HepG2 (cell line): ENCODE data around the gene HOXC9. TPM values are rescaled to one million over a fixed set of nuclear protein-coding genes. Genes with fewer than 3 reads are reported as not detected.

Source experiments
- ATF4 ChIP-seq, 2 experiments: fragments of 450-650 bp in 1 of 2; sonication (generic) in 1 of 2; formaldehyde crosslinking; IDR thresholded peaks; 2 replicates each; pipeline versions ENCODE4 v1.5.0 to v1.8.0; 2020 to 2022; ENCODE audit warnings: mild to moderate bottlenecking in 1 of 2, missing genetic modification reagents in 1 of 2
- DZIP1 ChIP-seq: sonication (generic); formaldehyde crosslinking; IDR thresholded peaks from 2 replicates; pipeline ENCODE4 v1.5.0; 2020; ENCODE audit warnings: mild to moderate bottlenecking, missing genetic modification reagents
- ETS1 ChIP-seq: sonication (generic); formaldehyde crosslinking; IDR thresholded peaks from 2 replicates; pipeline ENCODE4 v1.4.0; 2020; ENCODE audit warnings: missing genetic modification reagents
- GATA4 ChIP-seq: sonication (generic); IDR thresholded peaks from 2 replicates; pipeline ENCODE4 v1.6.1; 2016; ENCODE audit warnings: antibody characterized with exemption, low read depth, borderline replicate concordance
- IKZF4 ChIP-seq: sonication (generic); formaldehyde crosslinking; IDR thresholded peaks from 2 replicates; pipeline ENCODE4 v1.5.1; 2020; ENCODE audit warnings: borderline replicate concordance, mild to moderate bottlenecking, low read depth, missing genetic modification reagents; ENCODE audit errors: not compliant biosample characterization
- IRF2 ChIP-seq: IDR thresholded peaks from 2 replicates; pipeline ENCODE4 v1.6.1; 2018; ENCODE audit warnings: missing genetic modification reagents, missing compliant biosample characterization
- KDM2A ChIP-seq: sonication (generic); formaldehyde crosslinking; IDR thresholded peaks from 2 replicates; pipeline ENCODE4 v1.4.0; 2020; ENCODE audit warnings: low read depth, missing genetic modification reagents, borderline replicate concordance
- MTERF4 ChIP-seq: sonication (generic); formaldehyde crosslinking; IDR thresholded peaks from 2 replicates; pipeline ENCODE4 v1.8.0; 2023; ENCODE audit warnings: mild to moderate bottlenecking, missing genetic modification reagents
- MYC ChIP-seq: sonication (generic); formaldehyde crosslinking; IDR thresholded peaks from 2 replicates; pipeline ENCODE4 v1.9.0; 2021; ENCODE audit warnings: missing genetic modification reagents, borderline replicate concordance
- MZF1 ChIP-seq: sonication (generic); formaldehyde crosslinking; IDR thresholded peaks from 2 replicates; pipeline ENCODE4 v1.8.1; 2023; ENCODE audit warnings: mild to moderate bottlenecking, missing genetic modification reagents, borderline replicate concordance
- PREB ChIP-seq: sonication (generic); formaldehyde crosslinking; IDR thresholded peaks from 2 replicates; pipeline ENCODE4 v1.4.0; 2020; ENCODE audit warnings: missing genetic modification reagents
- SNAI1 ChIP-seq: sonication (generic); formaldehyde crosslinking; IDR thresholded peaks from 2 replicates; pipeline ENCODE4 v1.5.0; 2020; ENCODE audit warnings: mild to moderate bottlenecking, missing genetic modification reagents, borderline replicate concordance
- SP5 ChIP-seq: IDR thresholded peaks from 2 replicates; pipeline ENCODE4 v1.6.1; 2016; ENCODE audit warnings: low read depth, borderline replicate concordance
- TAF15 ChIP-seq: fragments of 200-400 bp; formaldehyde crosslinking; IDR thresholded peaks from one replicate; pipeline ENCODE4 v1.6.1; 2018; ENCODE audit warnings: mild to moderate bottlenecking, low read depth, low read length; ENCODE audit not compliant: poor library complexity, severe bottlenecking
- TBL1XR1 ChIP-seq: fragments of 150-350 bp; IDR thresholded peaks from 2 replicates; pipeline ENCODE4 v1.6.1; 2014; ENCODE audit warnings: borderline replicate concordance, low read length; ENCODE audit not compliant: partially characterized antibody
- TFDP2 ChIP-seq: sonication (generic); formaldehyde crosslinking; IDR thresholded peaks from 2 replicates; pipeline ENCODE4 v1.4.0; 2020; ENCODE audit warnings: missing genetic modification reagents
- ZBTB37 ChIP-seq: sonication (generic); formaldehyde crosslinking; IDR thresholded peaks from 2 replicates; pipeline ENCODE4 v1.4.0; 2020; ENCODE audit warnings: mild to moderate bottlenecking, missing genetic modification reagents
- ZNF224 ChIP-seq: sonication (generic); formaldehyde crosslinking; IDR thresholded peaks from 2 replicates; pipeline ENCODE4 v1.5.0; 2020; ENCODE audit warnings: mild to moderate bottlenecking, missing genetic modification reagents
- polyA plus RNA-seq, 8 experiments: library from polyadenylated mRNA; depleted of rRNA in 3 of 8; stranded (reverse) in 7 of 8; unstranded in 1 of 8; fragments of >200 nt; fragmentation: Illumina TruSeq in 4 of 8; extraction: Trizol in 4 of 8; gene quantifications; 2 replicates each; pipeline versions ENCODE4 v1.2.1 to v1.2.3, GENCODE V29; 2011 to 2016; ENCODE audit warnings: low read depth in 4 of 8, missing spikeins in 1 of 8, mixed read lengths in 1 of 8; ENCODE audit not compliant: insufficient read depth in 1 of 8
- total RNA-seq, 5 experiments: library from RNA; depleted of rRNA; stranded (reverse); fragments of >200 nt; fragmentation: Illumina TruSeq; extraction: Trizol; gene quantifications; 2 replicates each; pipeline ENCODE4 v1.2.3, GENCODE V29; 2016; ENCODE audit warnings: low read depth in 1 of 5

HOXC9 gene
- total and polyA plus RNA-seq, 2 of the 13 experiments (the other 11 are each of a cell fraction or from before 2014, with no cell fraction given), result 0.11 to 1.1 TPM

GRCh38 chr12:54005853-54006558 is 6.0 kb downstream of the HOXC9 start (continued):
- TF ChIP-seq KDM2A (CRISPR knock-in tag), result peak; percentile 70; the same call in 1 of the 2 replicates
- TF ChIP-seq GATA4, result no peak
- TF ChIP-seq TFDP2, result no peak
- no peak for TF ChIP-seq MZF1 (CRISPR knock-in tag)
- no peak for TF ChIP-seq TBL1XR1
- no peak for TF ChIP-seq TAF15
- no peak for TF ChIP-seq ZNF224 (CRISPR knock-in tag)
- no peak for TF ChIP-seq IKZF4 (CRISPR knock-in tag)
- no peak for TF ChIP-seq DZIP1 (CRISPR knock-in tag)
- no peak for TF ChIP-seq ETS1 (CRISPR knock-in tag)
- no peak for TF ChIP-seq MTERF4 (CRISPR knock-in tag)
- no peak for TF ChIP-seq SP5 (CRISPR knock-in tag)
- TF ChIP-seq IRF2 (CRISPR knock-in tag), result no peak
- no peak for TF ChIP-seq ZBTB37
- TF ChIP-seq PREB (CRISPR knock-in tag), result no peak
- no peak for TF ChIP-seq SNAI1 (CRISPR knock-in tag)
- TF ChIP-seq ATF4 (CRISPR knock-in tag; IDR thresholded peaks at IDR 0.05), result no peak
- TF ChIP-seq MYC, result peak; percentile 14; the same call in 1 of the 2 replicates
